OCI-LY7 (cell line): ENCODE results near the gene COL4A1. TPM values are rescaled to one million over a fixed set of nuclear protein-coding genes. Genes with fewer than 3 reads are reported as not detected.

Experiments
- BruUV-seq: library from RNA; stranded (reverse); fragments of 400-500 nt; replicated peaks from 2 replicates; lab custom pipeline; 2021; lab: Mats Ljungman, UMichigan
- CTCF ChIA-PET: fragments of 300-600 bp; sonication (Branson Sonifier 250); formaldehyde crosslinking; loops from one replicate; lab custom pipeline; 2022; ENCODE audit warnings: antibody characterized with exemption; ENCODE audit not compliant: unreplicated experiment; lab: Charles Lee
- POLR2A ChIA-PET: fragments of 300-600 bp; sonication (Branson Sonifier 250); formaldehyde crosslinking; loops from one replicate; lab custom pipeline; 2022; ENCODE audit warnings: antibody characterized with exemption; lab: Charles Lee
- DNase-seq: peaks from one replicate; pipeline ENCODE4 v3.0.0-alpha.2; 2015; ENCODE audit warnings: low spot score
- H2AFZ ChIP-seq: fragments of 200-600 bp; sonication (generic), shearing (Covaris generic); 2 replicates; pipeline ENCODE4 v1.6.1; 2014; ENCODE audit warnings: mild to moderate bottlenecking, antibody characterized with exemption, low read length, moderate library complexity
- H3K27ac ChIP-seq: fragments of 200-600 bp; sonication (generic); 2 replicates; pipeline ENCODE4 v1.5.1; 2014; ENCODE audit warnings: mixed run types, low read depth, mild to moderate bottlenecking, moderate library complexity, low read length, inconsistent platforms; ENCODE audit not compliant: poor library complexity, severe bottlenecking
- H3K36me3 ChIP-seq: fragments of 200-600 bp; sonication (generic); 2 replicates; pipeline ENCODE4 v1.6.1; 2014; ENCODE audit warnings: mild to moderate bottlenecking, antibody characterized with exemption, low read length, moderate library complexity, mixed read lengths; ENCODE audit not compliant: insufficient read depth
- H3K4me1 ChIP-seq: fragments of 200-600 bp; sonication (generic); 2 replicates; pipeline ENCODE4 v1.5.1; 2014; ENCODE audit warnings: mild to moderate bottlenecking, low read length; ENCODE audit not compliant: insufficient read depth, poor library complexity, severe bottlenecking
- H3K4me2 ChIP-seq: fragments of 200-600 bp; sonication (generic); 2 replicates; pipeline ENCODE4 v1.6.1; 2014; ENCODE audit warnings: mild to moderate bottlenecking, low read length
- H3K4me3 ChIP-seq: fragments of 200-600 bp; sonication (generic); 2 replicates; pipeline ENCODE4 v1.5.1; 2014; ENCODE audit warnings: mild to moderate bottlenecking, low read depth, low read length; ENCODE audit not compliant: poor library complexity, severe bottlenecking
- H3K79me2 ChIP-seq: fragments of 200-600 bp; sonication (generic); 2 replicates; pipeline ENCODE4 v1.6.1; 2016; ENCODE audit warnings: low read depth, mild to moderate bottlenecking, low read length, moderate library complexity, mixed read lengths; ENCODE audit not compliant: insufficient read depth
- H3K9me2 ChIP-seq: fragments of 200-600 bp; sonication (generic); 2 replicates; pipeline ENCODE4 v1.6.1; 2016; ENCODE audit warnings: mild to moderate bottlenecking, low read length, mixed read lengths; ENCODE audit not compliant: insufficient read depth
- H3K9me3 ChIP-seq: fragments of 200-600 bp; sonication (generic); 2 replicates; pipeline ENCODE4 v1.6.1; 2014; ENCODE audit warnings: mild to moderate bottlenecking, mixed run types, low read length, mixed read lengths
- H4K20me1 ChIP-seq: fragments of 200-600 bp; sonication (generic); 2 replicates; pipeline ENCODE4 v1.6.1; 2014; ENCODE audit warnings: mild to moderate bottlenecking, antibody characterized with exemption, low read length, moderate library complexity, mixed read lengths; ENCODE audit not compliant: insufficient read depth
- CTCF ChIP-seq: fragments of 200-600 bp; sonication (generic); conservative IDR thresholded peaks from 2 replicates; pipeline ENCODE4 v1.5.1; 2014; ENCODE audit warnings: mild to moderate bottlenecking, antibody characterized with exemption, low read length, moderate library complexity, mixed read lengths
- EZH2phosphoT487 ChIP-seq: fragments of 200-600 bp; sonication (generic); IDR thresholded peaks from 2 replicates; pipeline ENCODE4 v1.6.1; 2018; ENCODE audit warnings: low read depth, borderline replicate concordance, mild to moderate bottlenecking, mixed run types, antibody characterized with exemption, low read length, moderate library complexity, mixed read lengths
- intact Hi-C: fragments of 100-400 bp; cut with micrococcal nuclease; formaldehyde crosslinking; loops from one replicate; pipeline ENCODE4 v1.10.0; 2022; ENCODE audit not compliant: unreplicated experiment
- total RNA-seq, 2 experiments: library from RNA; depleted of rRNA in 1 of 2; stranded (reverse); fragments of >200 nt in 1 of 2; shearing (Covaris generic) in 1 of 2; gene quantifications; 2 replicates each; pipeline ENCODE4 v1.2.3, GENCODE V29; 2014 to 2022

COL4A1 gene
- total RNA-seq, 2 experiments from 2014 or later: 0.06 TPM; not detected in 1

- Histone ChIP-seq H2AFZ (no peak overlapping the region), H3K9me2 (no peaks in the 10 kb centered on the region), H3K27ac (no peak overlapping the region), H3K9me3 (no peaks in the 10 kb centered on the region), H3K4me1 (no peaks in the 10 kb centered on the region), H4K20me1 (no peaks in the 10 kb centered on the region), H3K4me2 (no peak overlapping the region), H3K4me3 (no peak overlapping the region), H3K79me2 (no peaks in the 10 kb centered on the region), H3K36me3 (no peaks in the 10 kb centered on the region)
- BruUV-seq: no TSS peak
- ChIA-PET POLR2A (no interaction called here), CTCF (no interaction called here)
- no peak for DNase-seq
- intact Hi-C loops: no loop called here
- TF ChIP-seq EZH2phosphoT487 (no peak), CTCF (no peak)
Measured at GRCh38 chr13:110230661-110231347, 76.2 kb downstream of the COL4A1 start.

- H3K4me2 ChIP-seq: no peak overlapping the region
- intact Hi-C loops: no loop called here
- H3K36me3 ChIP-seq: no peaks in the 10 kb centered on the region
- no peaks in the 10 kb centered on the region for H3K79me2 ChIP-seq
- POLR2A ChIA-PET: no interaction called here
- no peak for DNase-seq
- TF ChIP-seq CTCF (no peak), EZH2phosphoT487 (no peak)
- no peaks in the 10 kb centered on the region for H4K20me1 ChIP-seq
- H3K9me3 ChIP-seq: no peaks in the 10 kb centered on the region
- no peak overlapping the region for H3K27ac ChIP-seq
- no TSS peak for BruUV-seq
- no peak overlapping the region for H2AFZ ChIP-seq
- CTCF ChIA-PET: no interaction called here
- no peaks in the 10 kb centered on the region for H3K9me2 ChIP-seq
- no peak overlapping the region for H3K4me3 ChIP-seq
- no peaks in the 10 kb centered on the region for H3K4me1 ChIP-seq
Measured at GRCh38 chr13:110229905-110230563, 76.9 kb downstream of the COL4A1 start.
